Peyer's patch (tissue), 4 donors: Measurements from ENCODE around the gene SPATA3.

Experiments used
- POLR2A ChIP-seq, 2 donors: fragments of 450-650 bp; IDR thresholded peaks; one replicate each; pipeline ENCODE4 v1.5.1; 2017; ENCODE audit warnings: antibody characterized with exemption in 2 of 2, mild to moderate bottlenecking in 2 of 2, moderate library complexity in 2 of 2
- TF ChIP-seq, protein P1 (sequence below), 6 experiments: fragments of 450-650 bp in 4 of 6; fragments of 200-600 bp in 2 of 6; sonication (generic) in 1 of 6; IDR thresholded peaks; one replicate each; pipeline ENCODE4 v1.5.1; 2017 to 2019; ENCODE audit warnings: antibody characterized with exemption in 6 of 6, mild to moderate bottlenecking in 3 of 6, moderate library complexity in 1 of 6

DNA sequence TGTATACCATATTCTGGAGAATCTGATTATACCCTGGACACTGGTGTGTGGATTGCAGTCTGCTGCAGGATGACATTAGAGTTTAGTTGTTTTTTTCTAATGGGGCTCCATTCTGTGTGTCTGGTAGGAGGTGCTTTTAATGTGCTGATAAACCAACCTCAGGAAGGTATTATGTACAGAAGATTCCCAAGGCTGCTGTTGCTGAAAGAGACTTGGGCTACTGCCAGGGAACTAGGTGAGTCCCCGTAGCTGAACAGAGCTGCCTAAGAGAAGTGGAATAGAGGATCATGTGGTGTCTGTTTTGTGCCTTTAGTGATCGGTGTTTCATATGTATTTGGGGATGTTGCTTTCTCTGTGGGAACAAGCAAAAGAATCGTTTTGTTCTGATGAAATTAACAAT lies 16.5 kb downstream of the SPATA3 start:
- TF ChIP-seq, protein P1, sequence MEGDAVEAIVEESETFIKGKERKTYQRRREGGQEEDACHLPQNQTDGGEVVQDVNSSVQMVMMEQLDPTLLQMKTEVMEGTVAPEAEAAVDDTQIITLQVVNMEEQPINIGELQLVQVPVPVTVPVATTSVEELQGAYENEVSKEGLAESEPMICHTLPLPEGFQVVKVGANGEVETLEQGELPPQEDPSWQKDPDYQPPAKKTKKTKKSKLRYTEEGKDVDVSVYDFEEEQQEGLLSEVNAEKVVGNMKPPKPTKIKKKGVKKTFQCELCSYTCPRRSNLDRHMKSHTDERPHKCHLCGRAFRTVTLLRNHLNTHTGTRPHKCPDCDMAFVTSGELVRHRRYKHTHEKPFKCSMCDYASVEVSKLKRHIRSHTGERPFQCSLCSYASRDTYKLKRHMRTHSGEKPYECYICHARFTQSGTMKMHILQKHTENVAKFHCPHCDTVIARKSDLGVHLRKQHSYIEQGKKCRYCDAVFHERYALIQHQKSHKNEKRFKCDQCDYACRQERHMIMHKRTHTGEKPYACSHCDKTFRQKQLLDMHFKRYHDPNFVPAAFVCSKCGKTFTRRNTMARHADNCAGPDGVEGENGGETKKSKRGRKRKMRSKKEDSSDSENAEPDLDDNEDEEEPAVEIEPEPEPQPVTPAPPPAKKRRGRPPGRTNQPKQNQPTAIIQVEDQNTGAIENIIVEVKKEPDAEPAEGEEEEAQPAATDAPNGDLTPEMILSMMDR (IDR thresholded peaks at IDR 0.05) = no peak
- no peak for TF ChIP-seq POLR2A (IDR thresholded peaks at IDR 0.05)
